ENCODE results near the gene MAST4.

GRCh38 chr5:67140413-67140812, 544.2 kb downstream of the MAST4 start:
- TF ChIP-seq CTCF (IDR thresholded peaks at IDR 0.05; ENCODE audit: low read depth, low read length, poor library complexity, severe bottlenecking) (no peak), EZH2phosphoT487 (IDR thresholded peaks at IDR 0.05; ENCODE audit: borderline replicate concordance, low read length) (no peak)

Data from DOHH2 (cell line).